K562 (cell line): ENCODE results near the gene CSF2. TPM values are rescaled to one million over a fixed set of nuclear protein-coding genes. Genes with fewer than 3 reads are reported as not detected.

Experiments
- ATAC-seq: fragments of 200-7000 bp; cut with Tn5 transposase; 3 replicates; pipeline ENCODE4 v1.9.1; 2020; ENCODE audit warnings: moderate library complexity
- BruUV-seq: library from RNA; stranded (reverse); fragments of 400-500 nt; replicated peaks from 2 replicates; lab custom pipeline; 2021; lab: Mats Ljungman, UMichigan
- CTCF ChIA-PET: fragments of 300-600 bp; formaldehyde crosslinking; extraction: SDS; loops from one replicate; lab custom pipeline; 2021; ENCODE audit warnings: low intra/inter-chr PET ratio; lab: Yijun Ruan, JAX
- POLR2A ChIA-PET: fragments of 300-600, 350-650 bp; sonication (Branson Sonifier 250); formaldehyde crosslinking; extraction: SDS; loops from one replicate; lab custom pipeline; 2021; ENCODE audit warnings: antibody characterized with exemption, inconsistent platforms; lab: Yijun Ruan, JAX
- DNase-seq, 4 experiments: peaks; one replicate each; pipeline versions ENCODE4 v3.0.0 to v3.0.0-alpha.2; 2011 to 2018; ENCODE audit warnings: low spot score in 3 of 4, mixed read lengths in 3 of 4; ENCODE audit errors: extremely low read depth in 1 of 4
- FAIRE-seq: peaks from 2 replicates; lab custom pipeline; 2011; peaks lifted over from hg19 to GRCh38; lab: Jason Lieb, UNC
- H2AFZ ChIP-seq: 2 replicates; pipeline ENCODE4 v1.6.0; 2011; ENCODE audit warnings: low read depth, low read length, control low read depth, inconsistent platforms
- H3K27ac ChIP-seq: fragments of 200-600 bp; 3 replicates; pipeline ENCODE4 v1.8.0; 2011; ENCODE audit warnings: low read depth, mild to moderate bottlenecking, control low read depth, inconsistent platforms, low read length, moderate library complexity, mixed read lengths; ENCODE audit errors: extremely low read depth
- H3K27me3 ChIP-seq, 2 experiments: fragments of 300-600 bp in 1 of 2; 2 replicates in 1 of 2; 3 replicates in 1 of 2; pipeline versions ENCODE4 v1.6.0 to v1.8.0; 2011; ENCODE audit warnings: inconsistent platforms in 2 of 2, low read length in 2 of 2, mild to moderate bottlenecking in 1 of 2, mixed read lengths in 1 of 2, moderate library complexity in 1 of 2; ENCODE audit not compliant: control insufficient read depth in 2 of 2, insufficient read depth in 2 of 2
- H3K36me3 ChIP-seq: fragments of 300-600 bp; 3 replicates; pipeline ENCODE4 v1.8.0; 2011; ENCODE audit warnings: mild to moderate bottlenecking, low read length, inconsistent platforms; ENCODE audit not compliant: control insufficient read depth, insufficient read depth
- H3K4me1 ChIP-seq, 2 experiments: fragments of 200-600 bp in 1 of 2; replicated peaks in 1 of 2; 2 replicates in 1 of 2; 3 replicates in 1 of 2; pipeline versions ENCODE4 v1.5.1 to v1.8.0; 2011; ENCODE audit warnings: inconsistent platforms in 2 of 2, low read length in 2 of 2, mild to moderate bottlenecking in 1 of 2, mixed read lengths in 1 of 2, moderate library complexity in 1 of 2; ENCODE audit not compliant: control insufficient read depth in 2 of 2, insufficient read depth in 2 of 2
- H3K4me2 ChIP-seq: 2 replicates; pipeline ENCODE4 v1.6.1; 2011; ENCODE audit warnings: low read length, control low read depth, inconsistent platforms, mixed read lengths; ENCODE audit not compliant: insufficient read depth
- H3K4me3 ChIP-seq: fragments of 200-600 bp; sonication (generic), shearing (Covaris generic); 2 replicates; pipeline ENCODE4 v1.5.1; 2016; ENCODE audit warnings: control low read depth, inconsistent platforms
- H3K79me2 ChIP-seq: fragments of 200-600 bp; 3 replicates; pipeline ENCODE4 v1.8.0; 2011; ENCODE audit warnings: low read length, inconsistent platforms; ENCODE audit not compliant: control insufficient read depth, insufficient read depth
- H3K9ac ChIP-seq, 2 experiments: 2 replicates each; pipeline versions ENCODE4 v1.6.0 to v1.6.1; 2011; ENCODE audit warnings: low read depth in 2 of 2, low read length in 2 of 2, control low read depth in 1 of 2, inconsistent platforms in 1 of 2, mild to moderate bottlenecking in 1 of 2, mixed read lengths in 1 of 2; ENCODE audit not compliant: insufficient read depth in 1 of 2
- H3K9me1 ChIP-seq: one replicate; pipeline ENCODE4 v1.6.0; 2011; ENCODE audit warnings: inconsistent platforms, mild to moderate bottlenecking, low read length, moderate library complexity; ENCODE audit not compliant: control insufficient read depth, insufficient read depth
- H3K9me3 ChIP-seq: replicated peaks from 2 replicates; pipeline ENCODE4 v1.5.1; 2011; ENCODE audit warnings: low read depth, low read length, inconsistent platforms; ENCODE audit not compliant: control insufficient read depth, insufficient read depth
- H4K20me1 ChIP-seq: replicated peaks from 2 replicates; pipeline ENCODE4 v1.6.1; 2011; ENCODE audit warnings: low read length, inconsistent platforms, mixed read lengths; ENCODE audit not compliant: control insufficient read depth, insufficient read depth
- BCL6 ChIP-seq: fragments of 250-450 bp; sonication (Bioruptor Pico); IDR thresholded peaks from 2 replicates; pipeline ENCODE4 v1.4.0; 2020
- C11orf30 ChIP-seq: fragments of 450-650 bp; IDR thresholded peaks from 2 replicates; pipeline ENCODE4 v1.6.1; 2016; ENCODE audit warnings: low read depth, mild to moderate bottlenecking
- EP300 ChIP-seq: IDR thresholded peaks from 2 replicates; pipeline ENCODE4 v1.6.1; 2012; ENCODE audit warnings: low read length, improper control_type of control experiment
- OTX1 ChIP-seq: fragments of 450-650 bp; formaldehyde crosslinking; IDR thresholded peaks from 2 replicates; pipeline ENCODE4 v1.4.0; 2022; ENCODE audit warnings: mild to moderate bottlenecking
- PHTF2 ChIP-seq: fragments of 250-450 bp; sonication (Bioruptor Pico); IDR thresholded peaks from 2 replicates; pipeline ENCODE4 v1.5.0; 2021; ENCODE audit warnings: mild to moderate bottlenecking
- POLR2AphosphoS5 ChIP-seq: IDR thresholded peaks from 2 replicates; pipeline ENCODE4 v1.6.1; 2011; ENCODE audit warnings: mild to moderate bottlenecking, low read depth, low read length, moderate library complexity; ENCODE audit not compliant: control insufficient read depth, insufficient read depth
- RBM14 ChIP-seq: fragments of 200-400 bp; formaldehyde crosslinking; IDR thresholded peaks from 2 replicates; pipeline ENCODE4 v1.6.1; 2018; ENCODE audit warnings: low read depth, mild to moderate bottlenecking, low read length, moderate library complexity, borderline replicate concordance; ENCODE audit not compliant: insufficient read depth
- STAT5A ChIP-seq: IDR thresholded peaks from 2 replicates; pipeline ENCODE4 v1.6.1; 2012; ENCODE audit warnings: low read length, inconsistent platforms, borderline replicate concordance
- TCF3 ChIP-seq: sonication (generic); formaldehyde crosslinking; IDR thresholded peaks from 2 replicates; pipeline ENCODE4 v1.4.0; 2020; ENCODE audit warnings: mild to moderate bottlenecking, missing genetic modification reagents
- ZNF316 ChIP-seq: fragments of 450-650 bp; IDR thresholded peaks from 2 replicates; pipeline ENCODE4 v1.6.1; 2016
- WGBS: fragments of 100-300 bp; shearing (Covaris generic); methylation state at CpG from one replicate; pipeline ENCODE4 v1.1.6; 2016; ENCODE audit warnings: low coverage, mixed read lengths; ENCODE audit not compliant: insufficient coverage; ENCODE audit errors: missing lambda C conversion rate; 5-methylcytosine and 5-hydroxymethylcytosine counted together
- in situ Hi-C: fragments of 300-500 bp; cut with MboI; formaldehyde crosslinking; loops from 4 replicates; pipeline ENCODE4 v1.15.0; 2018; ENCODE audit warnings: inconsistent platforms, mixed read lengths
- intact Hi-C: fragments of 100-400 bp; cut with micrococcal nuclease; formaldehyde crosslinking; loops from 2 replicates; pipeline ENCODE4 v1.14.2; 2022
- polyA plus RNA-seq, 8 experiments: library from polyadenylated mRNA; depleted of rRNA in 4 of 8; stranded (reverse) in 5 of 8; unstranded in 3 of 8; fragments of >200 nt; fragmentation: Nextera tagmentation in 2 of 8; fragmentation: Illumina TruSeq in 1 of 8; extraction: Ambion mirVana in 2 of 8; extraction: Trizol in 1 of 8; gene quantifications; 2 replicates each; pipeline versions ENCODE4 v1.2.1 to v1.2.3, GENCODE V29; 2011 to 2014; ENCODE audit warnings: inconsistent platforms in 1 of 8, missing spikeins in 1 of 8
- total RNA-seq, 7 experiments: library from RNA; depleted of rRNA in 6 of 7; stranded (reverse); fragments of >200 nt in 6 of 7; fragmentation: Illumina TruSeq in 2 of 7; extraction: Trizol in 2 of 7; gene quantifications; 2 replicates each; pipeline versions ENCODE4 v1.2.1 to v1.2.3, GENCODE V29; 2011 to 2021; ENCODE audit warnings: low replicate concordance in 1 of 7
- TF ChIP-seq, protein P1 (sequence below), 2 experiments: fragments of 450-650 bp; formaldehyde crosslinking in 1 of 2; IDR thresholded peaks; 2 replicates each; pipeline versions ENCODE4 v1.4.0 to v1.6.1; 2014 to 2020; ENCODE audit warnings: mild to moderate bottlenecking in 2 of 2, borderline replicate concordance in 1 of 2, low read depth in 1 of 2

Gene CSF2
- total and polyA plus RNA-seq, 9 of the 15 experiments (the other 6 are each of a cell fraction or from before 2014, with no cell fraction given) = 0.25 to 0.29 TPM; not detected in 7

- BruUV-seq = no TSS peak
- intact Hi-C loops (no loop called here), in situ Hi-C loops (no loop called here)
- Histone ChIP-seq H3K4me3 (no peak overlapping the region), H3K36me3 (no peaks in the 10 kb centered on the region; the same call in 2 of the 3 replicates), H3K4me2 (no peak overlapping the region), H3K9me1 (no peaks in the 10 kb centered on the region), H3K9ac (no peak overlapping the region), H3K9me3 (0 out of 2 replicates have a peak, but pooled peaks cover 5% of the 10 kb centered on the region), H3K79me2 (no peaks in the 10 kb centered on the region), H3K4me1 (peaks cover 22 to 24% of the 10 kb centered on the region in 2 experiments)
- no peak for FAIRE-seq
- CTCF ChIA-PET = no interaction called here
- 77% methylated on average over 2 of the region's 2 CpGs for WGBS
- POLR2A ChIA-PET = no interaction called here
- DNase-seq = no peak
- no peak for TF ChIP-seq POLR2AphosphoS5
- no peak for TF ChIP-seq TCF3 (CRISPR knock-in tag)
- TF ChIP-seq RBM14 = no peak
- no peak for TF ChIP-seq STAT5A
- no peak for TF ChIP-seq BCL6 (CRISPR knock-in tag)
- no peak for TF ChIP-seq OTX1 (CRISPR knock-in tag)
- peak; percentile 58; the same call in 1 of the 2 replicates for TF ChIP-seq C11orf30
- no peak for TF ChIP-seq PHTF2 (CRISPR knock-in tag)
- no peak for TF ChIP-seq EP300
- TF ChIP-seq, protein P1, sequence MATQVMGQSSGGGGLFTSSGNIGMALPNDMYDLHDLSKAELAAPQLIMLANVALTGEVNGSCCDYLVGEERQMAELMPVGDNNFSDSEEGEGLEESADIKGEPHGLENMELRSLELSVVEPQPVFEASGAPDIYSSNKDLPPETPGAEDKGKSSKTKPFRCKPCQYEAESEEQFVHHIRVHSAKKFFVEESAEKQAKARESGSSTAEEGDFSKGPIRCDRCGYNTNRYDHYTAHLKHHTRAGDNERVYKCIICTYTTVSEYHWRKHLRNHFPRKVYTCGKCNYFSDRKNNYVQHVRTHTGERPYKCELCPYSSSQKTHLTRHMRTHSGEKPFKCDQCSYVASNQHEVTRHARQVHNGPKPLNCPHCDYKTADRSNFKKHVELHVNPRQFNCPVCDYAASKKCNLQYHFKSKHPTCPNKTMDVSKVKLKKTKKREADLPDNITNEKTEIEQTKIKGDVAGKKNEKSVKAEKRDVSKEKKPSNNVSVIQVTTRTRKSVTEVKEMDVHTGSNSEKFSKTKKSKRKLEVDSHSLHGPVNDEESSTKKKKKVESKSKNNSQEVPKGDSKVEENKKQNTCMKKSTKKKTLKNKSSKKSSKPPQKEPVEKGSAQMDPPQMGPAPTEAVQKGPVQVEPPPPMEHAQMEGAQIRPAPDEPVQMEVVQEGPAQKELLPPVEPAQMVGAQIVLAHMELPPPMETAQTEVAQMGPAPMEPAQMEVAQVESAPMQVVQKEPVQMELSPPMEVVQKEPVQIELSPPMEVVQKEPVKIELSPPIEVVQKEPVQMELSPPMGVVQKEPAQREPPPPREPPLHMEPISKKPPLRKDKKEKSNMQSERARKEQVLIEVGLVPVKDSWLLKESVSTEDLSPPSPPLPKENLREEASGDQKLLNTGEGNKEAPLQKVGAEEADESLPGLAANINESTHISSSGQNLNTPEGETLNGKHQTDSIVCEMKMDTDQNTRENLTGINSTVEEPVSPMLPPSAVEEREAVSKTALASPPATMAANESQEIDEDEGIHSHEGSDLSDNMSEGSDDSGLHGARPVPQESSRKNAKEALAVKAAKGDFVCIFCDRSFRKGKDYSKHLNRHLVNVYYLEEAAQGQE (IDR thresholded peaks at IDR 0.05; ENCODE audit: borderline replicate concordance) = no peak
- TF ChIP-seq, protein P1 (CRISPR knock-in tag; IDR thresholded peaks at IDR 0.05; ENCODE audit: low read depth) = no peak
- peak; percentile 83 for TF ChIP-seq ZNF316
- TF ChIP-seq, all 486 proteins: peak for 2
- Histone ChIP-seq H3K27ac (no peak overlapping the region), H3K27me3 (no peaks in the 10 kb centered on the region), H4K20me1 (no peaks in the 10 kb centered on the region), H2AFZ (no peak overlapping the region)
- ATAC-seq = no peak
These were observed 42.5 kb downstream of the CSF2 start for GRCh38 chr5:132116072-132116471.
